Hindlimb muscle (tissue), 1 donor: ENCODE data around the gene QSOX2. TPM values are rescaled to one million over a fixed set of nuclear protein-coding genes. Genes with fewer than 3 reads are reported as not detected.
"Not testable (repeated sequence)": the region's sequence is repeated elsewhere in the genome, so short reads cannot be mapped to it uniquely, and the experiment has no call there.

Experiments used
- DNase-seq: peaks from one replicate; pipeline ENCODE4 v3.0.0-alpha.2; 2013
- polyA plus RNA-seq: library from polyadenylated mRNA; unstranded; fragments of 120-200 nt; gene quantifications from one replicate; pipeline ENCODE4 v1.2.1, GENCODE V29; 2013; ENCODE audit not compliant: insufficient read length

QSOX2 gene
- polyA plus RNA-seq, 1 donor = 8.3 TPM

- not testable (repeated sequence) for DNase-seq
These were observed 8.9 kb downstream of the QSOX2 start for GRCh38 chr9:136236471-136237410.

- no peak for DNase-seq
These were observed 9.7 kb downstream of the QSOX2 start for GRCh38 chr9:136235709-136236455.

- no peak for DNase-seq
These were observed 10.4 kb downstream of the QSOX2 start for GRCh38 chr9:136235171-136235570.

- DNase-seq = no peak
These were observed 11.0 kb downstream of the QSOX2 start for GRCh38 chr9:136234597-136234996.

GRCh38 chr9:136233868-136234267, 11.7 kb downstream of the QSOX2 start:
- no peak for DNase-seq

GRCh38 chr9:136233411-136233810, 12.2 kb downstream of the QSOX2 start:
- no peak for DNase-seq

GRCh38 chr9:136232969-136233368, 12.6 kb downstream of the QSOX2 start:
- DNase-seq = no peak

GRCh38 chr9:136231478-136232297, 13.9 kb downstream of the QSOX2 start:
- no peak for DNase-seq

- no peak for DNase-seq
These were observed 14.8 kb downstream of the QSOX2 start for GRCh38 chr9:136230773-136231172.

GRCh38 chr9:136230365-136230764, 15.2 kb downstream of the QSOX2 start:
- DNase-seq = no peak

- DNase-seq = no peak
These were observed 16.2 kb downstream of the QSOX2 start for GRCh38 chr9:136229096-136230065.

- DNase-seq = no peak
These were observed 17.3 kb downstream of the QSOX2 start for GRCh38 chr9:136228107-136228875.

- no peak for DNase-seq
These were observed 18.8 kb downstream of the QSOX2 start for GRCh38 chr9:136226680-136227407.

- no peak for DNase-seq
These were observed 19.6 kb downstream of the QSOX2 start for GRCh38 chr9:136225748-136226679.

GRCh38 chr9:136225366-136225747, 20.3 kb downstream of the QSOX2 start:
- no peak for DNase-seq

- no peak for DNase-seq
These were observed 21.6 kb downstream of the QSOX2 start for GRCh38 chr9:136223871-136224640.

GRCh38 chr9:136222906-136223285, 22.7 kb downstream of the QSOX2 start:
- DNase-seq = no peak
